Osteoblast (primary cell): ENCODE results near the gene ZBTB21. TPM values are rescaled to one million over a fixed set of nuclear protein-coding genes. Genes with fewer than 3 reads are reported as not detected.
A peak's percentile ranks its signal among the peaks of the same experiment; 100 is the strongest.

Experiments used
- DNase-seq: peaks from one replicate; pipeline ENCODE4 v3.0.0; 2011; ENCODE audit warnings: low spot score, mixed read lengths; ENCODE audit not compliant: insufficient read length; ENCODE audit errors: missing footprints
- H2AFZ ChIP-seq: 2 replicates; pipeline ENCODE4 v1.6.0; 2011; ENCODE audit warnings: mild to moderate bottlenecking, low read length
- H3K27ac ChIP-seq: 2 replicates; pipeline ENCODE4 v1.5.1; 2011; ENCODE audit warnings: mild to moderate bottlenecking, low read depth, low read length, moderate library complexity
- H3K27me3 ChIP-seq: 2 replicates; pipeline ENCODE4 v1.6.0; 2012; ENCODE audit warnings: mild to moderate bottlenecking, control low read depth, inconsistent platforms, low read length, moderate library complexity; ENCODE audit not compliant: insufficient read depth
- H3K36me3 ChIP-seq: 2 replicates; pipeline ENCODE4 v1.5.1; 2011; ENCODE audit warnings: mild to moderate bottlenecking, low read length, control low read depth, moderate library complexity; ENCODE audit not compliant: insufficient read depth
- H3K4me1 ChIP-seq: 2 replicates; pipeline ENCODE4 v1.5.1; 2011; ENCODE audit warnings: mild to moderate bottlenecking, low read length, control low read depth, moderate library complexity; ENCODE audit not compliant: insufficient read depth
- H3K4me2 ChIP-seq: 2 replicates; pipeline ENCODE4 v1.6.0; 2011; ENCODE audit warnings: mild to moderate bottlenecking, low read length; ENCODE audit not compliant: insufficient read depth
- H3K4me3 ChIP-seq: fragments of 200-600 bp; sonication (generic); 3 replicates; pipeline ENCODE4 v1.5.1; 2012; ENCODE audit warnings: mild to moderate bottlenecking, low read length, inconsistent platforms; ENCODE audit not compliant: insufficient read depth
- H3K79me2 ChIP-seq: 2 replicates; pipeline ENCODE4 v1.6.0; 2012; ENCODE audit warnings: mild to moderate bottlenecking, low read length, control low read depth, inconsistent platforms; ENCODE audit not compliant: insufficient read depth
- H3K9me3 ChIP-seq: 2 replicates; pipeline ENCODE4 v1.5.1; 2011; ENCODE audit warnings: low read depth, low read length, control low read depth
- H4K20me1 ChIP-seq: 2 replicates; pipeline ENCODE4 v1.6.0; 2012; ENCODE audit warnings: mild to moderate bottlenecking, low read length, control low read depth; ENCODE audit not compliant: insufficient read depth
- CTCF ChIP-seq: IDR thresholded peaks from 2 replicates; pipeline ENCODE4 v1.5.1; 2011; ENCODE audit warnings: mild to moderate bottlenecking, low read depth, low read length, moderate library complexity; ENCODE audit errors: extremely low read depth
- total RNA-seq: library from RNA; depleted of rRNA; stranded (reverse); fragments of >200 nt; gene quantifications from 2 replicates; pipeline ENCODE4 v1.2.3, GENCODE V29; 2012

ZBTB21 gene
- total RNA-seq, 1 donor, result 12.7 TPM

GRCh38 chr21:41970751-41971653, 39.2 kb downstream of the ZBTB21 start:
- Histone ChIP-seq H3K4me3 (no peak overlapping the region), H3K4me1 (peaks cover 5% of the 10 kb centered on the region), H4K20me1 (no peaks in the 10 kb centered on the region), H3K79me2 (no peaks in the 10 kb centered on the region), H3K36me3 (no peaks in the 10 kb centered on the region), H3K4me2 (no peak overlapping the region), H3K9me3 (no peaks in the 10 kb centered on the region), H2AFZ (no peak overlapping the region), H3K27me3 (no peaks in the 10 kb centered on the region), H3K27ac (no peak overlapping the region)
- no peak for TF ChIP-seq CTCF
- DNase-seq, result peak; percentile 45

GRCh38 chr21:41970106-41970391, 40.1 kb downstream of the ZBTB21 start:
- H3K4me2 ChIP-seq, result no peak overlapping the region
- H3K79me2 ChIP-seq, result no peaks in the 10 kb centered on the region
- no peak overlapping the region for H3K4me3 ChIP-seq
- no peak overlapping the region for H3K27ac ChIP-seq
- H3K9me3 ChIP-seq, result no peaks in the 10 kb centered on the region
- H3K27me3 ChIP-seq, result no peaks in the 10 kb centered on the region
- no peak for DNase-seq
- H3K4me1 ChIP-seq, result peaks cover 10% of the 10 kb centered on the region
- H3K36me3 ChIP-seq, result no peaks in the 10 kb centered on the region
- no peak overlapping the region for H2AFZ ChIP-seq
- TF ChIP-seq CTCF, result no peak
- H4K20me1 ChIP-seq, result no peaks in the 10 kb centered on the region

- Histone ChIP-seq H4K20me1 (no peaks in the 10 kb centered on the region), H3K27me3 (peaks cover 15% of the 10 kb centered on the region), H3K4me3 (no peak overlapping the region), H3K4me2 (no peak overlapping the region), H3K9me3 (no peaks in the 10 kb centered on the region), H3K79me2 (no peaks in the 10 kb centered on the region), H2AFZ (no peak overlapping the region), H3K27ac (no peak overlapping the region), H3K36me3 (no peaks in the 10 kb centered on the region), H3K4me1 (peaks cover 10% of the 10 kb centered on the region)
- no peak for TF ChIP-seq CTCF
- peak; percentile 34 for DNase-seq
These were observed 42.5 kb downstream of the ZBTB21 start for GRCh38 chr21:41967708-41968107.

- H3K4me2 ChIP-seq, result no peak overlapping the region
- H3K27me3 ChIP-seq, result peaks cover 15% of the 10 kb centered on the region
- peak; percentile 64 for DNase-seq
- no peak overlapping the region for H3K4me3 ChIP-seq
- no peak overlapping the region for H3K27ac ChIP-seq
- no peak for TF ChIP-seq CTCF
- H4K20me1 ChIP-seq, result no peaks in the 10 kb centered on the region
- H2AFZ ChIP-seq, result no peak overlapping the region
- peaks cover 10% of the 10 kb centered on the region for H3K4me1 ChIP-seq
- H3K36me3 ChIP-seq, result no peaks in the 10 kb centered on the region
- H3K9me3 ChIP-seq, result no peaks in the 10 kb centered on the region
- H3K79me2 ChIP-seq, result no peaks in the 10 kb centered on the region
These were observed 43.1 kb downstream of the ZBTB21 start for GRCh38 chr21:41966872-41967621.
